Osteoblast (primary cell): ENCODE results near the gene DYNC2H1. TPM values are rescaled to one million over a fixed set of nuclear protein-coding genes. Genes with fewer than 3 reads are reported as not detected.

Source experiments
- DNase-seq: peaks from one replicate; pipeline ENCODE4 v3.0.0; 2011; ENCODE audit warnings: low spot score, mixed read lengths; ENCODE audit not compliant: insufficient read length; ENCODE audit errors: missing footprints
- H2AFZ ChIP-seq: 2 replicates; pipeline ENCODE4 v1.6.0; 2011; ENCODE audit warnings: mild to moderate bottlenecking, low read length
- H3K27ac ChIP-seq: 2 replicates; pipeline ENCODE4 v1.5.1; 2011; ENCODE audit warnings: mild to moderate bottlenecking, low read depth, low read length, moderate library complexity
- H3K27me3 ChIP-seq: 2 replicates; pipeline ENCODE4 v1.6.0; 2012; ENCODE audit warnings: mild to moderate bottlenecking, control low read depth, inconsistent platforms, low read length, moderate library complexity; ENCODE audit not compliant: insufficient read depth
- H3K36me3 ChIP-seq: 2 replicates; pipeline ENCODE4 v1.5.1; 2011; ENCODE audit warnings: mild to moderate bottlenecking, low read length, control low read depth, moderate library complexity; ENCODE audit not compliant: insufficient read depth
- H3K4me1 ChIP-seq: 2 replicates; pipeline ENCODE4 v1.5.1; 2011; ENCODE audit warnings: mild to moderate bottlenecking, low read length, control low read depth, moderate library complexity; ENCODE audit not compliant: insufficient read depth
- H3K4me2 ChIP-seq: 2 replicates; pipeline ENCODE4 v1.6.0; 2011; ENCODE audit warnings: mild to moderate bottlenecking, low read length; ENCODE audit not compliant: insufficient read depth
- H3K4me3 ChIP-seq: fragments of 200-600 bp; sonication (generic); 3 replicates; pipeline ENCODE4 v1.5.1; 2012; ENCODE audit warnings: mild to moderate bottlenecking, low read length, inconsistent platforms; ENCODE audit not compliant: insufficient read depth
- H3K79me2 ChIP-seq: 2 replicates; pipeline ENCODE4 v1.6.0; 2012; ENCODE audit warnings: mild to moderate bottlenecking, low read length, control low read depth, inconsistent platforms; ENCODE audit not compliant: insufficient read depth
- H3K9me3 ChIP-seq: 2 replicates; pipeline ENCODE4 v1.5.1; 2011; ENCODE audit warnings: low read depth, low read length, control low read depth
- H4K20me1 ChIP-seq: 2 replicates; pipeline ENCODE4 v1.6.0; 2012; ENCODE audit warnings: mild to moderate bottlenecking, low read length, control low read depth; ENCODE audit not compliant: insufficient read depth
- total RNA-seq: library from RNA; depleted of rRNA; stranded (reverse); fragments of >200 nt; gene quantifications from 2 replicates; pipeline ENCODE4 v1.2.3, GENCODE V29; 2012
- TF ChIP-seq, protein P1 (sequence below): IDR thresholded peaks from 2 replicates; pipeline ENCODE4 v1.5.1; 2011; ENCODE audit warnings: mild to moderate bottlenecking, low read depth, low read length, moderate library complexity; ENCODE audit errors: extremely low read depth

DYNC2H1 gene
- total RNA-seq, 1 donor = 82.2 TPM

DNA sequence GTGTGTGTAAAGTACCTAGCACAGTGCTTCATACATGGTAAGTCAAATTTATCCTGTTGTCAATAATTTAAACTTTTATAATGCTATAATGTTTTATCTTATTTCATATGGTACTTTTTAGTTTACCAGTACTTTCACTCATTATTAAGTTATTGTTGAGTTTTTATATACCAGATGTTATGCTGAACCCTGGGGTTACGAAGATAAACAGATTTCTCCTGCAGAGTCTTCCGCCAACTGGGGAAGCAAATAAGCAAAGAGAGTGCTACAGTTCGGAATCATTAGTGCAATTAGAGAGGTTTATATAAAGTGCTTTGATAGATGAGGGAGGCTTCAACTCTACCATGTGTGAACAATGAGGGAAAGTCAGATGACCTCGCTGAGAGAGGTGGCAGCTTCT is 362.3 kb downstream of the DYNC2H1 start:
- TF ChIP-seq, protein P1, sequence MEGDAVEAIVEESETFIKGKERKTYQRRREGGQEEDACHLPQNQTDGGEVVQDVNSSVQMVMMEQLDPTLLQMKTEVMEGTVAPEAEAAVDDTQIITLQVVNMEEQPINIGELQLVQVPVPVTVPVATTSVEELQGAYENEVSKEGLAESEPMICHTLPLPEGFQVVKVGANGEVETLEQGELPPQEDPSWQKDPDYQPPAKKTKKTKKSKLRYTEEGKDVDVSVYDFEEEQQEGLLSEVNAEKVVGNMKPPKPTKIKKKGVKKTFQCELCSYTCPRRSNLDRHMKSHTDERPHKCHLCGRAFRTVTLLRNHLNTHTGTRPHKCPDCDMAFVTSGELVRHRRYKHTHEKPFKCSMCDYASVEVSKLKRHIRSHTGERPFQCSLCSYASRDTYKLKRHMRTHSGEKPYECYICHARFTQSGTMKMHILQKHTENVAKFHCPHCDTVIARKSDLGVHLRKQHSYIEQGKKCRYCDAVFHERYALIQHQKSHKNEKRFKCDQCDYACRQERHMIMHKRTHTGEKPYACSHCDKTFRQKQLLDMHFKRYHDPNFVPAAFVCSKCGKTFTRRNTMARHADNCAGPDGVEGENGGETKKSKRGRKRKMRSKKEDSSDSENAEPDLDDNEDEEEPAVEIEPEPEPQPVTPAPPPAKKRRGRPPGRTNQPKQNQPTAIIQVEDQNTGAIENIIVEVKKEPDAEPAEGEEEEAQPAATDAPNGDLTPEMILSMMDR = no peak
- no peaks in the 10 kb centered on the region for H3K4me1 ChIP-seq
- H3K36me3 ChIP-seq = no peaks in the 10 kb centered on the region
- H3K27me3 ChIP-seq = no peaks in the 10 kb centered on the region
- H3K79me2 ChIP-seq = no peaks in the 10 kb centered on the region
- no peak overlapping the region for H2AFZ ChIP-seq
- no peaks in the 10 kb centered on the region for H3K9me3 ChIP-seq
- no peak overlapping the region for H3K4me3 ChIP-seq
- no peaks in the 10 kb centered on the region for H4K20me1 ChIP-seq
- no peak overlapping the region for H3K27ac ChIP-seq
- H3K4me2 ChIP-seq = no peak overlapping the region
- DNase-seq = no peak

DNA sequence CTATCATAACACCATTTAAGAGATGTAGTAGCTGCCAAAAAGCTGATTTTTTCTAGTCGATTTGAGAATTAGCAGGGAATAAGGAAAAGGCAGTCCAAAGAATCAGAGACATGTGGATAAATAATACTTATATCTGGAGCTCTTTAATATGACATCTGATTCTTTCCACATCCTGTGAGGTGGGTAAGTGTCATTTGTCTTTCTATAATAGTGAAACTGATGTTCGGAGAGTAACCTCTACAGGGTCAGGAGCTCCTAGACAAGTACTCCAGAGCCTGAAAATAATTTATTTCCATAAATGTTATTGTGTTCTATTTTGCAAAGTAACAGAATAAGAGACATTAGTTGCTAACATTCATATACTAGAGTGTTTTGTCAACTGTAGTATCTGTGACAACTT is 367.6 kb downstream of the DYNC2H1 start:
- DNase-seq = no peak
- H3K4me1 ChIP-seq = peaks cover 2% of the 10 kb centered on the region
- H3K79me2 ChIP-seq = no peaks in the 10 kb centered on the region
- H3K27ac ChIP-seq = no peak overlapping the region
- no peak overlapping the region for H3K4me3 ChIP-seq
- no peaks in the 10 kb centered on the region for H4K20me1 ChIP-seq
- TF ChIP-seq, protein P1 = no peak
- H3K4me2 ChIP-seq = no peak overlapping the region
- no peaks in the 10 kb centered on the region for H3K27me3 ChIP-seq
- no peak overlapping the region for H2AFZ ChIP-seq
- no peaks in the 10 kb centered on the region for H3K36me3 ChIP-seq
- H3K9me3 ChIP-seq = no peaks in the 10 kb centered on the region

DNA sequence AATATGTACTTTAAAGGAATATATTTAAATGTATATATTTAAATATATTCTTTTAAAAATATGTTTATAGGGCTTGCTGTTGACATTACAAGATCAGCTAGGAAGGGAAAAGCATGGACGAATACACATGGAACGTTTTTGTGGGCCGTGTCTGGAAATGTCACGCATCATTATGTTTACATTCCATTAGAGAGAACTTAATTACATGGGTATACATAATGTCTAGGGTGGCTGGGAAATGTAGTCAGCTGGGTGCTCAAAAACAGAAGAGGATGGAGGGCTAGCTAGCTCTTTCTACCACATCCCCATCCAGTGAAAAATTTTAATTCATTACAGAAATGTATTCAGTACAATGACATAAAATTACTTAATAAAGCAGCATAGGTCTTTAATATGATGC is 371.2 kb downstream of the DYNC2H1 start:
- no peaks in the 10 kb centered on the region for H3K36me3 ChIP-seq
- peaks cover 2% of the 10 kb centered on the region for H3K4me1 ChIP-seq
- DNase-seq = no peak
- H2AFZ ChIP-seq = no peak overlapping the region
- H3K27ac ChIP-seq = no peak overlapping the region
- no peaks in the 10 kb centered on the region for H3K9me3 ChIP-seq
- H3K27me3 ChIP-seq = no peaks in the 10 kb centered on the region
- H3K4me3 ChIP-seq = no peak overlapping the region
- H3K4me2 ChIP-seq = no peak overlapping the region
- TF ChIP-seq, protein P1 = no peak
- H3K79me2 ChIP-seq = no peaks in the 10 kb centered on the region
- H4K20me1 ChIP-seq = no peaks in the 10 kb centered on the region

DNA sequence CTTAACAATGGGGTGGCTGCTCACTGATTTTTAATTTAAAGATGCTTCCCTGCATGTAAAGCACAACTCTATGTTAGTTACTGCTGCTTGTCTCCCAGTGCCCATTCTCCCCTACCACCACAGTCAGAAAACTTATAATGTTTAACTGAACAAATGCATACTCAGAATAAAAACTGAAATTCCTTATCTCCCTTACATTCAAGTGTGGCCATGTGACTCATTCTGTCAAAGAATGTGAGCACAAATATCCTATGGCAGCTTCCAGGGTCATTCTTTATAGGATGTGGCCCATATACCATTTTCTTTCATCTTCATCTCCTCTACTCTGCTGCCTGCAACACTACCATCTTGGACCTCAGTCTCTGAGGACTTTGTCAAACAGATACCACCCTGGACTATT is 374.8 kb downstream of the DYNC2H1 start:
- TF ChIP-seq, protein P1 = no peak
- no peak overlapping the region for H3K4me2 ChIP-seq

More for the DNA sequence above, 374.8 kb downstream of the DYNC2H1 start:
- Histone ChIP-seq H3K79me2 (no peaks in the 10 kb centered on the region), H3K9me3 (no peaks in the 10 kb centered on the region), H3K4me3 (no peak overlapping the region), H4K20me1 (no peaks in the 10 kb centered on the region), H3K36me3 (no peaks in the 10 kb centered on the region), H2AFZ (no peak overlapping the region), H3K27me3 (no peaks in the 10 kb centered on the region), H3K27ac (no peak overlapping the region), H3K4me1 (peaks cover 4% of the 10 kb centered on the region)
- DNase-seq = peak; percentile 50
